BE2C (cell line): Measurements from ENCODE around the gene CCR7.
"Not testable (repeated sequence)": the region's sequence is repeated elsewhere in the genome, so short reads cannot be mapped to it uniquely, and the experiment has no call there.

Source experiments
- DNase-seq: peaks from one replicate; pipeline ENCODE4 v3.0.0-alpha.2; 2020
- H3K27me3 ChIP-seq: fragments of 250-450 bp; sonication (Bioruptor Pico); 2 replicates; pipeline ENCODE4 v1.5.1; 2020; ENCODE audit warnings: mild to moderate bottlenecking
- H3K36me3 ChIP-seq: fragments of 250-450 bp; sonication (Bioruptor Pico); 2 replicates; pipeline ENCODE4 v1.5.1; 2020; ENCODE audit warnings: mild to moderate bottlenecking
- H3K4me1 ChIP-seq: fragments of 250-450 bp; sonication (Bioruptor Pico); 2 replicates; pipeline ENCODE4 v1.5.1; 2020
- H3K4me3 ChIP-seq: 2 replicates; pipeline ENCODE4 v1.5.1; 2011; ENCODE audit warnings: low read depth, low read length
- H3K9me3 ChIP-seq: fragments of 250-450 bp; sonication (Bioruptor Pico); 2 replicates; pipeline ENCODE4 v1.5.1; 2020
- TF ChIP-seq, protein P1 (sequence below): IDR thresholded peaks from 2 replicates; pipeline ENCODE4 v1.5.1; 2012; ENCODE audit warnings: mild to moderate bottlenecking, low read depth, low read length

The CCR7 gene

DNA sequence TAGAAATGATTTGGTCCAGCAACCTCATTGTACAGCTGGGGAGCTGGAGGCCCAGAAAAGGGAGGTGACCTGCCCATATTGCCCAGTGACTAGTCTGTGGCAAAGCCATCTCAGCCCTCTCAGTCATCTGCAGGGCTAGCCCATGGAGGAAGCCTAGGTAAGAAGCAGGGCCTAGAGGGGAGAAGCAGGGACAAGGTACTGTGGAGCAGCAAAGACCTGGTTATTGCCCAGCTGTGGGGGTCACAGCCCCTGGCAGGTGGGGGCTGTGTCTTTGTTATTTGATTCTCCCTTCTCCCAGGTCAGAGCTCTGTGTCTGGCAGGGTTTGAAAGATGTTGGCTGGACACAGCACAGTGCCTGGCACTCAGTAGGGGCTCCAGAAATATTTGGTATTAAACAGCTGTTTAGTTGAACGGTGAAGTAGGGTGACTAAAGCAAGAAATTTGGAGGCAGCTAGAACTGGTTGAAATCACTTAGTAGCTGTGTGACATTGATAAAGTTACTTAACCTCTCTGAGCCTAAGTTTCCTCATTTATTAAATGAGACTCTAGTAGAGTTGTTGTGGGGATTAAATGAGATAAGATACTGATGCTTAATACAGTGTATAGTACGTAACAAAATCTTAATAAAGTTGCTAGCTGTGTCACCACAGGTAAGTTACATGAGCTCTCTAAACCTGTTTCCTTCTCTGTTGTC, 17.3 kb downstream of the CCR7 start:
- TF ChIP-seq, protein P1, sequence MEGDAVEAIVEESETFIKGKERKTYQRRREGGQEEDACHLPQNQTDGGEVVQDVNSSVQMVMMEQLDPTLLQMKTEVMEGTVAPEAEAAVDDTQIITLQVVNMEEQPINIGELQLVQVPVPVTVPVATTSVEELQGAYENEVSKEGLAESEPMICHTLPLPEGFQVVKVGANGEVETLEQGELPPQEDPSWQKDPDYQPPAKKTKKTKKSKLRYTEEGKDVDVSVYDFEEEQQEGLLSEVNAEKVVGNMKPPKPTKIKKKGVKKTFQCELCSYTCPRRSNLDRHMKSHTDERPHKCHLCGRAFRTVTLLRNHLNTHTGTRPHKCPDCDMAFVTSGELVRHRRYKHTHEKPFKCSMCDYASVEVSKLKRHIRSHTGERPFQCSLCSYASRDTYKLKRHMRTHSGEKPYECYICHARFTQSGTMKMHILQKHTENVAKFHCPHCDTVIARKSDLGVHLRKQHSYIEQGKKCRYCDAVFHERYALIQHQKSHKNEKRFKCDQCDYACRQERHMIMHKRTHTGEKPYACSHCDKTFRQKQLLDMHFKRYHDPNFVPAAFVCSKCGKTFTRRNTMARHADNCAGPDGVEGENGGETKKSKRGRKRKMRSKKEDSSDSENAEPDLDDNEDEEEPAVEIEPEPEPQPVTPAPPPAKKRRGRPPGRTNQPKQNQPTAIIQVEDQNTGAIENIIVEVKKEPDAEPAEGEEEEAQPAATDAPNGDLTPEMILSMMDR = no peak
- H3K4me1 ChIP-seq = peaks cover 34% of the 10 kb centered on the region
- no peaks in the 10 kb centered on the region for H3K9me3 ChIP-seq
- DNase-seq = no peak
- no peak overlapping the region for H3K4me3 ChIP-seq
- no peaks in the 10 kb centered on the region for H3K27me3 ChIP-seq
- no peaks in the 10 kb centered on the region for H3K36me3 ChIP-seq

DNA sequence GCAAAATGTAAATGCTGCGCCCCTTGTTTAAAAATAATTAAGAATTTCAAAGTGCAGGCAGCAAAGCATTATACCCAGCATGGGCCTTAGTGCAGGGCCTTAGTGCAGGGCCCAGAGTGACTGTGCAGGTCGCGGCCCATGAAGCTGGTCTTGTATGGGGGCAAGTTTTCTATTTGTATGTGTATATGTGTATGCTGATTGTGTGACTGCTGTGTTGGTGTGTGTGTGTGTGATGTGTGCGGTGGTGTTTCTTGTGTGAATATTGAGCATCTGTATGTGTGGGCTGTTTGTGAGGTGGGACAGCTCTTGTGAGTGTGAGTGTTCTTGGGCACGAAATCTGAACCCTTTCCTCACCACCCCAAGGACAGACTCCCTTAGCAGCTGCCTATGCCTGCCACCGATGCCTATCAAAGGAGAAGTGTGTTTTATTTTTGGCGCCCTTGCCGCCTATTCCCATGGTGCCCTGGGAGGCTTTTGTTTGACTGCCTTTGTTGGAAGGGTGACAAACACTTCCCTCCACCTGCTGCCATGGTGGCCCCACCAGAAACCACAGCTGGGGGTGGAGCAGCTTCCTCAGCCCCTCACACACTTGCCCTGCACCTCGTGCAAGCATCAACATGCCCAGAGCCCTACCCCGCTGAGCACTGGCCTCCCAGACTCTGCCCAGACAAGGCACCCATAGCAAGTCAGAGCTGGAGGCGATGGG, 18.0 kb downstream of the CCR7 start:
- Histone ChIP-seq H3K4me1 (peaks cover 41% of the 10 kb centered on the region), H3K27me3 (no peaks in the 10 kb centered on the region), H3K36me3 (no peaks in the 10 kb centered on the region), H3K4me3 (no peak overlapping the region), H3K9me3 (no peaks in the 10 kb centered on the region)
- DNase-seq = no peak
- TF ChIP-seq, protein P1 = no peak

DNA sequence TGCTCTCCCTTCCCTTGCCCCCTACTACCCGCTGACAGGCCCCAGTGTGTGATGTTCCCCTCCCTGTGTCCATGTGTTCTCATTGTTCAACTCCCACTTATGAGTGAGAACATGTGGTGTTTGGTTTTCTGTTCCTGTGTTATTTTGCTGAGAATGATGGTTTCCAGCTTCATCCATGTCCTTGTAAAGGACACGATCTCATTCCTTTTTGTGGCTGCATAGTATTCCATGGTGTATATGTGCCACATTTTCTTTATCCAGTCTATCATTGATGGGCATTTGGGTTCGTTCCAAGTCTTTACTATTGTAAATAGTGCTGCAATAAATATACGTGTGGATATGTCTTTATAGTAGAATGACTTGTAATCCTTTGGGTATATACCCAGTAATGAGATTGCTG, 18.8 kb downstream of the CCR7 start:
- H3K4me1 ChIP-seq = peaks cover 42% of the 10 kb centered on the region
- not testable (repeated sequence) for H3K4me3 ChIP-seq, DNase-seq, H3K36me3 ChIP-seq, H3K9me3 ChIP-seq, H3K27me3 ChIP-seq

DNA sequence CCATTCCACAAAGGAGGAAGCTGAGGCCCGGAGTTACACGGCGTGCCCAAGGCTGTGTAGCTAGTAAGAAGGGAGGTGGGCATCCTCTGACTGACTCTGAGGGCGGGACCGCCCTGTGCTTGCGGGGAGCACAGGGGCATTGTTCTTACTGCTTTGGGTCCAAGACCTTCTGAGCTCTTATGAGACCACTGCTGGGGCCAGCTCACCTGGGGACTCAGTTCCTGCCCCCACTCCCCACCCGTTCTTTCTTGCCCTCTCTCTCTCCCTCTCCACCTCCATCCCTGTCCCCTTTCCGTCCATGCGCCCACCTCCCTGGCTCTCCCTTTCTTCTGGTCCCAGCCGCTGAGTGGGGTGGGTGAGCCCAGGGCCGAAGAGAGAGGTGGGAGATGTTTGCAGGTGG, 19.6 kb downstream of the CCR7 start:
- Histone ChIP-seq H3K36me3 (no peaks in the 10 kb centered on the region), H3K4me1 (peaks cover 35% of the 10 kb centered on the region), H3K27me3 (no peaks in the 10 kb centered on the region), H3K4me3 (no peak overlapping the region), H3K9me3 (no peaks in the 10 kb centered on the region)
- TF ChIP-seq, protein P1 = no peak
- DNase-seq = no peak

DNA sequence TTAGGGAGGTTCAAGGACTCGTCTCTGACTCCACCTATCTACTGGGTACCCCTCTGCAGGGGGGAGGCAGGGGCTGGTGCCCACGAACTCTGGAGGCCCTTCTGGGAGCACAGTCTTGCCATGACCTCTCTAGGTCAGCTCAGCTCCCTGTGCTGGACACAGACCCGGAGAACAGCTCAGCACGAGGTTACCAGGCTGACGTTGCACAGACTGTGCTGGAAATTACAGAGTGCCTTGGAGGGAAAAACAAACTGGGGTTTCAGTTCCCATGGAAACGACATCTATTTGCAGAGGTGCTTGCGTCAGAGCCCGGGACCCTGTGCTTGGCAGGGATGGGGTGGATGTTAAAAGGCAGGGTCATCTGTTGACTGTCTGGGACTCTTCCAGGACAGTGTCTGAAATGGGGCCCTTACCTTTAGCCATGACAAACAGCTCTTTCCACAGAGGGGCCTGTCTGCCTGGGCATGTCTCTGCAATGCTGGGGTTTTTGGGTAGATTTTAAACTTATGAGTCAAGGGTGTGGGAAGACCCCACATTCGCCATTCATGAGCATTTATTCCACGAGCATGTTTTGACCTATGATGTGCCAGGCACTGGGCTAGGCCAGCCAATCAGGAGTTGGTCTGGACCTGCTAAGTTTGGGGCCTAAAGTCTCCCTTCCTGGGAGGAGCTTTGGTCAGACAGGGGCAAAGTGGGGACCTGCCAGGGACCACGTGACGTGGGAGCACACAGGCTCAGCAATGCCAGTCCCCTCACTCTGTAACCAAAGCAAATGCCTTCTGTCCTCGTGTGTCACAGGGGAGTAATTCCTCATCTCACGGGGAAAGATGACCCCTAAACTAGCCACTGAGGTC, 22.5 kb downstream of the CCR7 start:
- Histone ChIP-seq H3K4me1 (peaks cover 12% of the 10 kb centered on the region), H3K27me3 (no peaks in the 10 kb centered on the region), H3K9me3 (no peaks in the 10 kb centered on the region), H3K4me3 (no peak overlapping the region), H3K36me3 (no peaks in the 10 kb centered on the region)
- TF ChIP-seq, protein P1 = no peak
- no peak for DNase-seq

DNA sequence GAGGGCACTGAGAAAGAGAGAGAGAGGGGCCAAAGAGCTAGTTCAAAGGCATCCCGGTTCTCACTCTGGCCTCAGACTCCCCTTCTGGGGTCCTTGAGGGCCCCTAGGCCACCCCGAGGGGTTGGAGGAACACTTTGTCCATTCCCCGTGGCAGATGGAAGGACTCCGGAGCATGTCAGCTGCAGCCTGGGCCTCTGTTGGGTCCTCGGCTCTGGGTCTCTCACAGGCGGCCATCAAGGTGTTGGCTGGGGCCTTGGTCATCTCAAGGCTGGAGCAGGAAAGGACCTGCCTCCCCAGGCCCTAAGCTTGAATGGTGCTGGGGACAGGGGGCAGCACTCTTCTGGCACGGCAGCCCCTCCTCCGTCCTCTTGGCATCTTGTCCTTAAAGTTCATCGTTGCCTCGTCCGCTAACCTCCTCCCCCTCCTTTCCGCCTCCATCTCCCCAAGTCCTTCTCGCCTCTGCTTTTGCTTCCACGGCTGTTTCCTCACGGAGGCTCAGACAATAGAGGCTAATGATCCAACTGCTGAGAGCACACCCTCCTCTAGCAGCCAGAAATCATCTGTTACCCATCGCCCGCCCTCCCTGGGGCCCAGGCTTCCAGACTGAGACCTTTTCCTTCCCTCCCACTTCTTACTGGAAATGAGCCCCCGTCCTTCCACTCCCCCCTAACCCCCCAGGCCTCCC, 23.3 kb downstream of the CCR7 start:
- Histone ChIP-seq H3K9me3 (no peaks in the 10 kb centered on the region), H3K36me3 (no peaks in the 10 kb centered on the region), H3K4me1 (peaks cover 12% of the 10 kb centered on the region), H3K27me3 (no peaks in the 10 kb centered on the region), H3K4me3 (no peak overlapping the region)
- no peak for DNase-seq
- TF ChIP-seq, protein P1 = no peak
